Astrocyte (in vitro differentiated cells and primary cell): ENCODE measurements around the gene MOB3B. TPM values are rescaled to one million over a fixed set of nuclear protein-coding genes. Genes with fewer than 3 reads are reported as not detected.

ENCODE experiments used
- DNase-seq: peaks from one replicate; pipeline ENCODE4 v3.0.0-alpha.2; 2010; ENCODE audit warnings: low read depth
- FAIRE-seq: peaks from 2 replicates; lab custom pipeline; 2011; peaks lifted over from hg19 to GRCh38; lab: Jason Lieb, UNC
- H2AFZ ChIP-seq: 2 replicates; pipeline ENCODE4 v1.6.0; 2012; ENCODE audit warnings: low read depth, low read length, inconsistent platforms
- H3K27ac ChIP-seq: 2 replicates; pipeline ENCODE4 v1.5.1; 2011; ENCODE audit warnings: low read depth, low read length, inconsistent platforms
- H3K27me3 ChIP-seq: 2 replicates; pipeline ENCODE4 v1.6.0; 2011; ENCODE audit warnings: low read length, inconsistent platforms; ENCODE audit not compliant: insufficient read depth
- H3K36me3 ChIP-seq: 2 replicates; pipeline ENCODE4 v1.5.1; 2011; ENCODE audit warnings: low read length, inconsistent platforms; ENCODE audit not compliant: insufficient read depth
- H3K4me1 ChIP-seq: 2 replicates; pipeline ENCODE4 v1.5.1; 2011; ENCODE audit warnings: low read length, inconsistent platforms; ENCODE audit not compliant: insufficient read depth
- H3K4me2 ChIP-seq: 2 replicates; pipeline ENCODE4 v1.6.0; 2012; ENCODE audit warnings: low read length, inconsistent platforms
- H3K4me3 ChIP-seq: 2 replicates; pipeline ENCODE4 v1.5.1; 2011; ENCODE audit warnings: low read depth, mild to moderate bottlenecking, low read length, inconsistent platforms; ENCODE audit not compliant: insufficient read depth
- H3K79me2 ChIP-seq: 2 replicates; pipeline ENCODE4 v1.6.0; 2012; ENCODE audit warnings: mild to moderate bottlenecking, low read length, inconsistent platforms; ENCODE audit not compliant: insufficient read depth
- H3K9ac ChIP-seq: 2 replicates; pipeline ENCODE4 v1.6.0; 2012; ENCODE audit warnings: mild to moderate bottlenecking, low read length, inconsistent platforms
- H3K9me3 ChIP-seq: 2 replicates; pipeline ENCODE4 v1.5.1; 2012; ENCODE audit warnings: low read depth, mild to moderate bottlenecking, low read length, inconsistent platforms; ENCODE audit not compliant: insufficient read depth
- H4K20me1 ChIP-seq: 2 replicates; pipeline ENCODE4 v1.6.0; 2012; ENCODE audit warnings: low read length, inconsistent platforms; ENCODE audit not compliant: insufficient read depth
- H3K27ac Mint-ChIP-seq: one replicate; pipeline ENCODE4 v1.8.0; 2021; ENCODE audit warnings: mild to moderate bottlenecking, mixed read lengths; ENCODE audit not compliant: unreplicated experiment
- H3K27me3 Mint-ChIP-seq: one replicate; pipeline ENCODE4 v1.8.0; 2021; ENCODE audit warnings: low read depth, mixed read lengths; ENCODE audit not compliant: unreplicated experiment
- H3K36me3 Mint-ChIP-seq: one replicate; pipeline ENCODE4 v1.8.0; 2021; ENCODE audit warnings: low read depth, mixed read lengths; ENCODE audit not compliant: unreplicated experiment
- H3K4me1 Mint-ChIP-seq: one replicate; pipeline ENCODE4 v1.8.0; 2021; ENCODE audit warnings: low read depth, mixed read lengths; ENCODE audit not compliant: unreplicated experiment
- H3K4me3 Mint-ChIP-seq: one replicate; pipeline ENCODE4 v1.8.0; 2021; ENCODE audit warnings: mild to moderate bottlenecking, moderate library complexity, mixed read lengths; ENCODE audit not compliant: unreplicated experiment
- H3K9me3 Mint-ChIP-seq: one replicate; pipeline ENCODE4 v1.8.0; 2021; ENCODE audit warnings: mild to moderate bottlenecking, mixed read lengths; ENCODE audit not compliant: unreplicated experiment
- EZH2 ChIP-seq: IDR thresholded peaks from 2 replicates; pipeline ENCODE4 v1.6.1; 2012; ENCODE audit warnings: mild to moderate bottlenecking, low read length, inconsistent platforms; ENCODE audit not compliant: insufficient read depth
- total RNA-seq: library from RNA; stranded (reverse); gene quantifications from 2 replicates; pipeline ENCODE4 v1.2.1, GENCODE V29; 2021
- TF ChIP-seq, protein P1 (sequence below): IDR thresholded peaks from 2 replicates; pipeline ENCODE4 v1.5.1; 2011; ENCODE audit warnings: low read depth, mild to moderate bottlenecking, inconsistent platforms, low read length, moderate library complexity; ENCODE audit not compliant: insufficient read depth

Gene MOB3B
- total RNA-seq, 1 donor from 2014 or later: 3.9 TPM

DNA sequence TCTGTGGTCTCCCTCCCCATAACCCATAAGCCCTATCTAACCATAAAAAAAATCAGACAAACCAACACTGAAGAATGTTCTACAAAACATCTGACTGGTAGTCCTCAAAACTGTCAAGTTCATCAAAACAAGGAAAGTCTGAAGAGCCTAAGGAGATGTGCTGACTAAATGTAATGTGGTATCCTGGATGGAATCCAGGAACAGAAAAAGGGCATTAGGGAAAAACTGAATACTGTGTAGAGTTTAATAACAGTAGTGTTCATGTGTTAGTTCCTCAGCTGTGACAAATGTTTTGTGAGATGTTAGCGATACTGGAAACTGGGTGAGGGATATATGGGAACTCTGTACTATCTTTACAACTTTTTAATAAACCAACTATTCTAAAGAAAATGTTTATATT is 157.0 kb downstream of the MOB3B start:
- Histone ChIP-seq H3K27me3 (peaks cover 12% of the 10 kb centered on the region), H4K20me1 (no peaks in the 10 kb centered on the region), H3K4me3 (no peak overlapping the region), H3K9me3 (no peaks in the 10 kb centered on the region), H3K79me2 (no peaks in the 10 kb centered on the region), H3K4me1 (no peaks in the 10 kb centered on the region), H2AFZ (no peak overlapping the region), H3K36me3 (no peaks in the 10 kb centered on the region), H3K9ac (no peak overlapping the region), H3K27ac (no peak overlapping the region), H3K4me2 (no peak overlapping the region)
- Mint-ChIP-seq H3K9me3 (no peaks in the 10 kb centered on the region), H3K36me3 (no peaks in the 10 kb centered on the region), H3K4me3 (no peak overlapping the region), H3K27ac (no peak overlapping the region), H3K27me3 (no peaks in the 10 kb centered on the region), H3K4me1 (peaks cover 13% of the 10 kb centered on the region)
- DNase-seq (no peak), FAIRE-seq (no peak)
- TF ChIP-seq, protein P1, sequence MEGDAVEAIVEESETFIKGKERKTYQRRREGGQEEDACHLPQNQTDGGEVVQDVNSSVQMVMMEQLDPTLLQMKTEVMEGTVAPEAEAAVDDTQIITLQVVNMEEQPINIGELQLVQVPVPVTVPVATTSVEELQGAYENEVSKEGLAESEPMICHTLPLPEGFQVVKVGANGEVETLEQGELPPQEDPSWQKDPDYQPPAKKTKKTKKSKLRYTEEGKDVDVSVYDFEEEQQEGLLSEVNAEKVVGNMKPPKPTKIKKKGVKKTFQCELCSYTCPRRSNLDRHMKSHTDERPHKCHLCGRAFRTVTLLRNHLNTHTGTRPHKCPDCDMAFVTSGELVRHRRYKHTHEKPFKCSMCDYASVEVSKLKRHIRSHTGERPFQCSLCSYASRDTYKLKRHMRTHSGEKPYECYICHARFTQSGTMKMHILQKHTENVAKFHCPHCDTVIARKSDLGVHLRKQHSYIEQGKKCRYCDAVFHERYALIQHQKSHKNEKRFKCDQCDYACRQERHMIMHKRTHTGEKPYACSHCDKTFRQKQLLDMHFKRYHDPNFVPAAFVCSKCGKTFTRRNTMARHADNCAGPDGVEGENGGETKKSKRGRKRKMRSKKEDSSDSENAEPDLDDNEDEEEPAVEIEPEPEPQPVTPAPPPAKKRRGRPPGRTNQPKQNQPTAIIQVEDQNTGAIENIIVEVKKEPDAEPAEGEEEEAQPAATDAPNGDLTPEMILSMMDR: no peak
- TF ChIP-seq EZH2: no peak

DNA sequence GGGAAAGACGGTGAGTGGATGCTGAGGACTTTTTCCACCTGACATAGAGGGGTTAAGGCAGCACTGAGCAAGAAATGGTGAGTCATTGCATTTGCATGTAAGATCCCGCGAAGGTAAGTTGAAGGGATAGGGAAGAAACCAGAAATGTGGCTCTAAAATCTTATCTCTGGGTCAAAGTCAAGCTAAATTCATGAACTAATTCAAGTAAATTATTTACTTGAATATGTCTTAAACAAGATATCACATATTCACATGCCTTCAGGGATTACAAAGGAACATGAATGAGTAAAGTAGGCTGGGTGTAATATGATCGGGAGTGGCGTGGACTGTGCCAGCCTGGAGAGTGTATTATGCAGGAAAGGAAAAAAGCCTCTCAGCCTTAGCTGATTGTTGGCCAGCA is 158.2 kb downstream of the MOB3B start:
- Histone ChIP-seq H3K4me3 (no peak overlapping the region), H4K20me1 (no peaks in the 10 kb centered on the region), H3K79me2 (no peaks in the 10 kb centered on the region), H3K27ac (no peak overlapping the region), H3K4me1 (peaks cover 2% of the 10 kb centered on the region), H3K27me3 (peaks cover 16% of the 10 kb centered on the region), H3K9ac (no peak overlapping the region), H3K4me2 (no peak overlapping the region), H3K36me3 (no peaks in the 10 kb centered on the region), H3K9me3 (no peaks in the 10 kb centered on the region), H2AFZ (no peak overlapping the region)
- Mint-ChIP-seq H3K4me3 (no peak overlapping the region), H3K4me1 (peaks cover 19% of the 10 kb centered on the region), H3K27ac (no peak overlapping the region), H3K36me3 (no peaks in the 10 kb centered on the region), H3K27me3 (no peaks in the 10 kb centered on the region), H3K9me3 (no peaks in the 10 kb centered on the region)
- TF ChIP-seq EZH2: no peak
- TF ChIP-seq, protein P1: no peak
- DNase-seq (no peak), FAIRE-seq (no peak)

DNA sequence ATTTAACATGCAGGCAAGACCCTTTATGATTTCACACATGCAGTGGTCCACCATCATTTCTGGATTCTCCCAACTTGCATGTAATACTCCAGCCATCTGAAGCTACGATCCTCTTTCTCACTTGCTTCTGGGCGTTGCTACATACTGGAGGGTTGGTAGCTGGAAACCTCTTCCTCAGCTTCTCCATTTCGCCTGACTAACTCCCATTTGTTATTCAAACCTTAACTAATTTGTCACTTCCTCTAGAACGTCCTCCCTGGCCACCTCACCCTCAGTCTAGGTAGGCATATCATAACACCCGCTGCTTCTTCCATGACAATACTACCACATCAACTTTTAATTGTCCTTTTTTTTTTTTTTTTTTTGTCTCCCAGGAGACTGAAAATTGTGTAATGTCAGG is 160.0 kb downstream of the MOB3B start:
- DNase-seq (no peak), FAIRE-seq (no peak)
- Histone ChIP-seq H3K4me1 (peaks cover 6% of the 10 kb centered on the region), H3K79me2 (no peaks in the 10 kb centered on the region), H4K20me1 (no peaks in the 10 kb centered on the region), H3K27me3 (peaks cover 16% of the 10 kb centered on the region), H3K27ac (no peak overlapping the region), H3K9me3 (no peaks in the 10 kb centered on the region), H3K9ac (no peak overlapping the region), H2AFZ (no peak overlapping the region), H3K36me3 (no peaks in the 10 kb centered on the region), H3K4me3 (no peak overlapping the region), H3K4me2 (no peak overlapping the region)
- TF ChIP-seq, protein P1: no peak
- no peak for TF ChIP-seq EZH2
- no peaks in the 10 kb centered on the region for H3K9me3 Mint-ChIP-seq
- H3K27me3 Mint-ChIP-seq: no peaks in the 10 kb centered on the region
- H3K27ac Mint-ChIP-seq: no peak overlapping the region
- H3K4me1 Mint-ChIP-seq: peaks cover 29% of the 10 kb centered on the region
- H3K36me3 Mint-ChIP-seq: no peaks in the 10 kb centered on the region
- no peak overlapping the region for H3K4me3 Mint-ChIP-seq
